Motor neuron (in vitro differentiated cells): Measurements from ENCODE around the gene SYT8. TPM values are rescaled to one million over a fixed set of nuclear protein-coding genes. Genes with fewer than 3 reads are reported as not detected.
A peak's percentile ranks its signal among the peaks of the same experiment; 100 is the strongest.
"Not testable (repeated sequence)": the region's sequence is repeated elsewhere in the genome, so short reads cannot be mapped to it uniquely, and the experiment has no call there.

Experiments used
- ATAC-seq, 8 experiments: fragments of 200-7000 bp; cut with Tn5 transposase; replicated peaks in 6 of 8; 2 replicates each; pipeline ENCODE4 v1.8.0; 2021; ENCODE audit warnings: mild to moderate bottlenecking in 8 of 8, moderate library complexity in 8 of 8
- H3K27ac ChIP-seq, 2 donors: fragments of 250-450 bp; sonication (Bioruptor Pico); 2 replicates each; pipeline ENCODE4 v1.9.0; 2021; ENCODE audit warnings: antibody characterized with exemption in 2 of 2, mild to moderate bottlenecking in 2 of 2, moderate library complexity in 1 of 2
- H3K4me1 ChIP-seq, 2 donors: fragments of 250-450 bp; sonication (Bioruptor Pico); replicated peaks in 1 of 2; 2 replicates each; pipeline ENCODE4 v1.6.1; 2021; ENCODE audit warnings: antibody characterized with exemption in 2 of 2, mild to moderate bottlenecking in 2 of 2, moderate library complexity in 1 of 2
- H3K4me3 ChIP-seq, 5 donors: fragments of 250-450 bp; sonication (Bioruptor Pico); 2 replicates each; pipeline ENCODE4 v1.9.0; 2021; ENCODE audit warnings: antibody characterized with exemption in 5 of 5, mild to moderate bottlenecking in 5 of 5, moderate library complexity in 4 of 5
- WGBS, 10 experiments: fragments of 450-650 bp; shearing (Covaris generic); methylation state at CpG; one replicate each; pipeline ENCODE4 v1.0.0; 2022; 5-methylcytosine and 5-hydroxymethylcytosine counted together
- in situ Hi-C, 9 experiments: fragments of 400-800 bp; cut with MboI; loops; one replicate each; pipeline ENCODE4 v1.15.0; 2021; ENCODE audit warnings: low sequenced_read_pairs in 9 of 9, low pct_unique_long_range_greater_than_20kb in 2 of 9; ENCODE audit not compliant: unreplicated experiment in 9 of 9
- total RNA-seq, 8 experiments: library from RNA; unstranded; fragments of 300-600 nt; gene quantifications; 2 replicates each; pipeline versions ENCODE4 v1.2.3 to v1.2.4, GENCODE V29; 2022

The SYT8 gene, protein sequence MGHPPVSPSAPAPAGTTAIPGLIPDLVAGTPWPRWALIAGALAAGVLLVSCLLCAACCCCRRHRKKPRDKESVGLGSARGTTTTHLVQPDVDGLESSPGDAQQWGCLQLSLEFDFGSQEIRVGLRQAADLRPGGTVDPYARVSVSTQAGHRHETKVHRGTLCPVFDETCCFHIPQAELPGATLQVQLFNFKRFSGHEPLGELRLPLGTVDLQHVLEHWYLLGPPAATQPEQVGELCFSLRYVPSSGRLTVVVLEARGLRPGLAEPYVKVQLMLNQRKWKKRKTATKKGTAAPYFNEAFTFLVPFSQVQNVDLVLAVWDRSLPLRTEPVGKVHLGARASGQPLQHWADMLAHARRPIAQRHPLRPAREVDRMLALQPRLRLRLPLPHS
- total RNA-seq = 1 to 10 TPM in 1 of 8 experiments, under 1 TPM in 4, not detected in 3; 0.27 to 2.0 (median 0.66) TPM

DNA sequence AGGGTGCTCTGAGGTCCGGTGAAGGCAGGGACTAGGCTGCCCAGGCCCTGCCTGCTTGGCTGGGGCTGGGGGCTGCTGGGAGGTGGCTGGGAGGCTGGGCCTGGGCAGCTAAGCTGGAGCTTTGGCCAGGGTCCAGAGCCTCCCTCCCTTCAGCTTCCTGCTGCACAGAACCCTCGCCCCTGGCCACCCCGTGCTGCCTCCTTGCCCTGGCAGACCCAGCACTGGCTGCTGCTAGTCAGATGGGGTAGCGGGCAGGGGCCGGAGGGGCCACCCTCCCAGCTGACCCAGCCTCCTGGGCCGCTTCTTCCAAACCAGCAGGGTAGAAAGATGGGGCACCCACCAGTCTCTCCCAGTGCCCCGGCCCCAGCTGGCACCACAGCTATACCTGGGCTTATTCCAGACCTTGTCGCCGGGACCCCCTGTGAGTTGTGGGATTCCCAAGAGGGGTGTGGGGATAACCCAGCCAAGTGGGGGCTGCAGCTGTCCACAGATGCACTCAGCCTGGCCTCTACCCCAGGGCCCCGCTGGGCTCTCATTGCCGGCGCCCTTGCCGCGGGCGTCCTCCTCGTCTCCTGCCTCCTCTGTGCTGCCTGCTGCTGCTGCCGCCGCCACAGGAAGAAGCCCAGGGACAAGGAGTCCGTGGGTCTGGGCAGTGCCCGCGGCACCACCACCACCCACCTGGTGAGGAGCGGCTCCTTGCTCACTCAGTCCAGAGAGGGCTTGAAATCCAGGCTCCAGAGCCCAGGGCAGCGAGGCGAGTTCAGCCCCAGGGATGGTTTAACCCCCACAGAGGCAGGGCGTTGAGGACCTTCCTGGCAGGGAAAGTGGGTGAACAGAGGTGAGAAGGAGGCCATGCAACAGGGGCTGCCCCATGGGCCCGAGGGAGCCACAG lies at the start of gene SYT8:
Gene SYT8 (plus strand): TSS at position 212 of the 892 bp plus-strand sequence. CDS start 116 bp downstream, at position 328.
- H3K4me3 ChIP-seq = no peak within 1 kb of the TSS
- WGBS, 10 experiments = 80 to 90% (median 83%) methylated on average over 1 to 3 of the region's 26 CpGs; no CpG with 5 or more reads in 6 of the 10 experiments
- peaks cover 0 to 7% of the 10 kb centered on the region in 2 donors for H3K4me1 ChIP-seq
- H3K27ac ChIP-seq = no peak within 1 kb of the TSS
- peak in 1 of 8 experiments; percentile 6 for ATAC-seq
- in situ Hi-C loops = loop anchor here in 3 of 9 experiments (10.0 to 25.0 kb wide), 2 partner anchors 140 to 173 kb away; partner anchors contain the start of gene KRTAP5-6 (in 2 of the 3)

DNA sequence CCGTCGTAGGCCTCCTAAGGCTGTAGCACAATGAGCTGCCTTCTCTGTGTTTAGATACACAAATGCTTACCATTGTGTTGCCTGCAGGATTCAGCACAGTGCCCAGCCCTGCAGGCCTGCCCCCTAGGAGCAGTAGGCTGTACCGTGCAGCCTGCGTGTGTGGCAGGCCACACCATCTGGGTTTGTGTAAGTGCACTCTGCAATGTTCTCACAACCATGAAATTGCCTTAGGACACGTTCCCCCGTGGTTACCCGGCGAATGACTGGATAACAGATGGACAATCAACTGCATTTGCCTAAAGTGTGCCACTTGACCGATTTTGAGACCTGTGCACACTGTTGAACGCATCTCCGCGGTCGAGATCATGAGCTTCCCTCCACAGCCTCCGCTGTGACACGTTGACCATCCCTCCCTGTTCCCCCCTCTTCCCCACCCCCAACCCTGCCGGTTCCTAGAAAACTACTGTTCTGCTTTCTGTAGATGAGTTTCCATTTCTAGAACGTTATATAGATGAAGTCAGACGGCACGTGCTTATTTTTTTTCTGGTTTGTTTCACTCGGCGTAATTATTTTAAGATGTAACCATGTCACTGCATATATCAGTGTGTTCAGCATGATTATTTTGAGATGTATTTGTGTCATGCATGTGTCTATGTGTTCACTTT lies 48.9 kb upstream of the SYT8 start:
- H3K27ac ChIP-seq = no peak overlapping the region
- in situ Hi-C loops = no loop called here
- no peaks in the 10 kb centered on the region for H3K4me1 ChIP-seq
- no peak overlapping the region for H3K4me3 ChIP-seq
- peak in 2 of 8 experiments; percentile 32 to 38 for ATAC-seq
- WGBS, 10 experiments = 34 to 77% (median 60%) methylated on average over 2 to 11 of the region's 21 CpGs; no CpG with 5 or more reads in 1 of the 10 experiments

DNA sequence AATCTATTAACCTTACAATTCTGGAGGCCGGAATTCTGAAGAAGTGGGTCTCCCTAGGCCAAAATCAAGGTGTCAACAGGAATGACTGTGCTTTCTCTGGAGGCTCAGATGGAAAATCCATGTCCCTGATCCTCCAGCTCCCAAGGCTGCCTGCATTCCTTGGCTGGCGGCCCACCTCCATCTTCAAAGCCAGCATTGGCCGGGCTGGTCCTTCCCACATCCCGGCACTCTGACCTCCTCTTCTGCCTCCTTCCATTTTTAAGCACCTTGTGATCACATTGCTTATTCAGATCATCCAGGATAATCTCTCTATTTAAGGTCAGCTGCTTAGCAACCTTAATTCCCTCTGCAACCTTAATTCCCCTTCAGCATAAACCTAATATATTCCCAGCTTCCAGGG lies 48.3 kb upstream of the SYT8 start:
- 40 to 100% (median 86%) methylated on average over 1 to 3 of the region's 4 CpGs; no CpG with 5 or more reads in 2 of the 10 experiments for WGBS, 10 experiments
- Histone ChIP-seq H3K27ac (no peak overlapping the region), H3K4me1 (no peaks in the 10 kb centered on the region), H3K4me3 (no peak overlapping the region)
- in situ Hi-C loops = no loop called here
- ATAC-seq = no peak

GRCh38 chr11:1791912-1792311 lies 42.9 kb upstream of the SYT8 start:
- no peak for ATAC-seq
- in situ Hi-C loops = no loop called here
- Histone ChIP-seq H3K27ac (no peak overlapping the region), H3K4me3 (no peak overlapping the region), H3K4me1 (no peaks in the 10 kb centered on the region)
- 47 to 100% (median 63%) methylated on average over 1 to 6 of the region's 6 CpGs; no CpG with 5 or more reads in 3 of the 10 experiments for WGBS, 10 experiments

DNA sequence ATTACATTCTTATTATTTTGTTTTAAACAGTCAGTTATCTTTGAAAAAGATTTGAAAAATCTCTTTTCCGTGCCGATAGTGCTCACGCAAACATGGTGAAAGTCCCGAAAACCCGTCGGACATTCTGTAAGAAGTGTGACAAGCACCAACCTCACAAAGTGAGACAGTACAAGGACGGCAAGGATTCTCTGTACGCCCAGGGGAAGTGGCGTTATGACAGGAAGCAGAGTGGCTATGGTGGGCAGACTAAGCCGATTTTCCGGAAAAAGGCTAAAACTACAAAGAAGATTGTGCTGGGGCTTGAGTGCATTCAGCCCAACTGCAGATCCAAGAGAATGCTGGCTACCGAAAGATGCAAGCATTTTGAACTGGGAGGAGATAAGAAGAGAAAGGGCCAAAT lies 42.3 kb upstream of the SYT8 start:
- Histone ChIP-seq H3K4me3 (no peak overlapping the region), H3K27ac (no peak overlapping the region), H3K4me1 (no peaks in the 10 kb centered on the region)
- in situ Hi-C loops = no loop called here
- WGBS, 10 experiments = 54 to 100% (median 88%) methylated on average over 1 to 12 of the region's 12 CpGs
- ATAC-seq = no peak

DNA sequence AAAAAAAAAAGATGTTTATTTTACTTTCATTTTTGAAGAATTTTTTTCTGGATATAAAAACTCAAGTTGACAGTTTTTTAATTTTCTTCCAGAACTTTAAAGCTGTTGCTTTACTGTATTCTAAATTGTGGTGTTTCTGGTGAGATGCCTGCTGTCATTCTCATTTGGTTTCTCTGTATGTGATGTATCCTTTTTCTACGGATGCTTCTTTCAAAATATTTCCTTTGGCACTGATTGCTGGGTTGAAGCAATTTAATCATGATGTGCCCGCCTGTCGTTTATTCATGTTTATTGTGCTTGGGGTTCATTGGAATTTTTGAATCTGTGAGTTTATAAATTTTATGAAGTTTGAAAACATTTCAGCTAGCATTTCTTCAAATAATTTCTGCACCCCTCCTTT lies 41.7 kb upstream of the SYT8 start:
- in situ Hi-C loops = no loop called here
- no peak overlapping the region for H3K4me3 ChIP-seq
- WGBS, 10 experiments = 3 to 100% (median 67%) methylated on average over 2 to 3 of the region's 3 CpGs
- ATAC-seq = no peak
- H3K27ac ChIP-seq = no peak overlapping the region
- H3K4me1 ChIP-seq = no peaks in the 10 kb centered on the region

DNA sequence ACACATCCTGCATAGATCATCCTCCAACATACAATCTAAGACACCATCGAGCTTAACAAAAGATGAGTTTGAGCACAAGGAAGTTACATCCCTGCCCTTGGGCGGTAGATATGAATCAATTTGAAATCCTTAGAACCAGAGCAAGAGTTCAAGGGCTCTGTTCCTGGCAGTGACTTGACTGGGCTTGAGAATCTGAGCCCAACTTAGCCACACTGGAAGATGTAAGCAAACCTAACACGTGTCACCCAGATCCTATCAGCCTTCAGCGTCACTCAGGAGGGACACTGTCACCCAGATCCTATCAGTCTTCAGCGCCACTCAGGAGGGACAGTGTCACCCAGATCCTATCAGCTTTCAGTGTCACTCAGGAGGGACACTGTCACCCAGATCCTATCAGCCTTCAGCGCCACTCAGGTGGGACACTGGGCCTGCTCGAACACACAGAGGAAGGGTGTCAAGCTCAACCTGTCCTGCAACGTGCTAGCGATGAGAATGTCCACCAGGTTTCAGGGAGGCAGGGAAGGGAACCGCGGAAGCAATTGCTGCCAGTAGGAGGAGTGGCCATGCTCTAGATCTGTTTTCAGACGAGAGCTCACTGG lies 38.3 kb upstream of the SYT8 start:
- in situ Hi-C loops = no loop called here
- peak in 2 of 8 experiments; percentile 22 to 76 for ATAC-seq
- 36 to 100% (median 56%) methylated on average over 1 to 7 of the region's 12 CpGs; no CpG with 5 or more reads in 4 of the 10 experiments for WGBS, 10 experiments
- Histone ChIP-seq H3K27ac (no peak overlapping the region), H3K4me3 (no peak overlapping the region), H3K4me1 (no peaks in the 10 kb centered on the region)

GRCh38 chr11:1797391-1798125 lies 37.2 kb upstream of the SYT8 start:
- WGBS, 10 experiments = 21 to 91% (median 83%) methylated on average over 2 to 14 of the region's 14 CpGs; no CpG with 5 or more reads in 1 of the 10 experiments
- Histone ChIP-seq H3K4me1 (no peaks in the 10 kb centered on the region), H3K27ac (no peak overlapping the region), H3K4me3 (no peak overlapping the region)
- in situ Hi-C loops = no loop called here
- ATAC-seq = no peak

DNA sequence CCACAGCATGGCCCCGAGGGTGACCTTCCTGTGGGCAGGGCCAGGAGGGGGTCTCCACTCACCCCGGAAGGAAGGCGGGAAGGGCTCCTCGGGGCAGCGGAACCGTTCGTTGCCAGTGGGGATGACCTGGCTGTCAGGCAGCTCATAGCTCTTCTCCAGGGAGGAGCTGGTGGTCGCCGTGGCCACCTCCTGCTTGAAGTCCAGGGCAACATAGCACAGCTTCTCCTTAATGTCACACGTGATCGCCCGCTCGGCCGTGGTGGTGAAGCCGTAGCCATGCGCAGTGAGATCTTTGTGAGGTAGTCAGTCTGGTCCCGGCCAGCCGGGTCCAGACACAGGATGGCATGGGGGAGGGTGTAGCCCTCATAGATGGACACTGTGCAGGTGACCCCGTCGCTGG lies 31.5 kb upstream of the SYT8 start:
- in situ Hi-C loops = loop anchor here in 3 of 9 experiments (25.0 kb wide), 1 partner anchor 91 kb away; no protein-coding TSS in a partner anchor
- Histone ChIP-seq H3K27ac (no peak overlapping the region), H3K4me1 (no peaks in the 10 kb centered on the region), H3K4me3 (no peak overlapping the region)
- 60 to 100% (median 90%) methylated on average over 1 to 7 of the region's 20 CpGs; no CpG with 5 or more reads in 6 of the 10 experiments for WGBS, 10 experiments
- no peak for ATAC-seq

DNA sequence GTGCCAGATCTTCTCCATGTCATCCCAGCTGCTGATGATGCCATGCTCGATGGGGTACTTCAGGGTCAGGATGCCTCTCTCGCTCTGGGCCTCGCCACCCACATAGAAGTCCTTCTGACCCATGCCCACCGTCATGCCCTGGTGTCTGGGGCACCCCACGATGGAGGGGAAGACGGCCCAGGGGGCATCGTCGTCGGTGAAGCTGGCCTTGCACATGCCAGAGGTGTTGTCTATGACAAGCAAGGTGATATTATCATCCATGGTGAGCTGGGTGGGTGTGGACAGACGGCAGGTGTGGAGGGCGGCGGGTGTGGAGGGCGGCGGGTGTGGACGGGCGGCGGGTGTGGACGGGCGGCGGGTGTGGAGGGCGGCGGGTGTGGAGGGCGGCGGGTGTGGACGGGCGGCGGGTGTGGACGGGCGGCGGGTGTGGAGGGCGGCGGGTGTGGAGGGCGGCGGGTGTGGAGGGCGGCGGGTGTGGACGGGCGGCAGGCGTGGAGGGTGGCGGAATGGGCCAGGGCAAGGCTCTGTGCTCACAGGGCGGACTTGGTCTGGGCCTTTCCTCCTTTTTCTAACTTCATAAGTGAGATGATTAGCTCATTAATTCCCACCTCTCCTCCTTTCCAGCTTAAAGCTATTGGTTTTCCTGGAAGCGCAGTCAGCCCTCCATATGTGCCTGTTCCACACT lies 30.8 kb upstream of the SYT8 start:
- WGBS, 10 experiments = 60 to 90% (median 89%) methylated on average over 1 to 3 of the region's 42 CpGs; no CpG with 5 or more reads in 7 of the 10 experiments
- not testable (repeated sequence) for ATAC-seq, H3K27ac ChIP-seq, H3K4me1 ChIP-seq, H3K4me3 ChIP-seq
- in situ Hi-C loops = loop anchor here in 3 of 9 experiments (25.0 kb wide), 1 partner anchor 92 kb away; no protein-coding TSS in a partner anchor

GRCh38 chr11:1805525-1805924 lies 29.3 kb upstream of the SYT8 start:
- 29 to 100% (median 88%) methylated on average over 1 to 5 of the region's 15 CpGs; no CpG with 5 or more reads in 4 of the 10 experiments for WGBS, 10 experiments
- Histone ChIP-seq H3K27ac (no peak overlapping the region), H3K4me1 (no peaks in the 10 kb centered on the region), H3K4me3 (no peak overlapping the region)
- in situ Hi-C loops = loop anchor here in 3 of 9 experiments (25.0 kb wide), 1 partner anchor 93 kb away; no protein-coding TSS in a partner anchor
- no peak for ATAC-seq
